HFFc6 (cell line): ENCODE results near the gene PKN3. TPM values are rescaled to one million over a fixed set of nuclear protein-coding genes. Genes with fewer than 3 reads are reported as not detected.

Experiments used
- DNase-seq: peaks from one replicate; pipeline ENCODE4 v3.0.0-alpha.2; 2018
- H3K27ac Mint-ChIP-seq: 2 replicates; pipeline ENCODE4 v1.8.0; 2020; ENCODE audit warnings: mild to moderate bottlenecking, mixed read lengths
- H3K27me3 Mint-ChIP-seq: 2 replicates; pipeline ENCODE4 v1.8.0; 2021; ENCODE audit warnings: mild to moderate bottlenecking, moderate library complexity, mixed read lengths; ENCODE audit not compliant: insufficient read depth
- H3K36me3 Mint-ChIP-seq: 2 replicates; pipeline ENCODE4 v1.8.0; 2021; ENCODE audit warnings: low read depth, mixed read lengths
- H3K4me1 Mint-ChIP-seq: 2 replicates; pipeline ENCODE4 v1.8.0; 2020; ENCODE audit warnings: low read depth, mixed read lengths
- H3K4me3 Mint-ChIP-seq: 2 replicates; pipeline ENCODE4 v1.8.0; 2020; ENCODE audit warnings: mild to moderate bottlenecking, moderate library complexity, mixed read lengths
- H3K9me3 Mint-ChIP-seq: 2 replicates; pipeline ENCODE4 v1.8.0; 2020; ENCODE audit warnings: mild to moderate bottlenecking, mixed read lengths
- CTCF ChIP-seq: fragments of 200-600 bp; sonication (generic); IDR thresholded peaks from 2 replicates; pipeline ENCODE4 v1.5.0; 2021; ENCODE audit warnings: antibody characterized with exemption, mild to moderate bottlenecking
- total RNA-seq, 6 experiments: library from RNA; stranded (reverse); fragmentation: NEBNext Ultra II Directional; extraction: Animal tissue kit (Norgen Biotek cat#: 25700); gene quantifications; 2 replicates in 1 of 6; 3 replicates in 5 of 6; pipeline ENCODE4 v1.2.3, GENCODE V29; 2021

Gene PKN3
- total RNA-seq, 6 experiments from 2014 or later: 1.9 to 5.6 (median 3.5) TPM

DNA sequence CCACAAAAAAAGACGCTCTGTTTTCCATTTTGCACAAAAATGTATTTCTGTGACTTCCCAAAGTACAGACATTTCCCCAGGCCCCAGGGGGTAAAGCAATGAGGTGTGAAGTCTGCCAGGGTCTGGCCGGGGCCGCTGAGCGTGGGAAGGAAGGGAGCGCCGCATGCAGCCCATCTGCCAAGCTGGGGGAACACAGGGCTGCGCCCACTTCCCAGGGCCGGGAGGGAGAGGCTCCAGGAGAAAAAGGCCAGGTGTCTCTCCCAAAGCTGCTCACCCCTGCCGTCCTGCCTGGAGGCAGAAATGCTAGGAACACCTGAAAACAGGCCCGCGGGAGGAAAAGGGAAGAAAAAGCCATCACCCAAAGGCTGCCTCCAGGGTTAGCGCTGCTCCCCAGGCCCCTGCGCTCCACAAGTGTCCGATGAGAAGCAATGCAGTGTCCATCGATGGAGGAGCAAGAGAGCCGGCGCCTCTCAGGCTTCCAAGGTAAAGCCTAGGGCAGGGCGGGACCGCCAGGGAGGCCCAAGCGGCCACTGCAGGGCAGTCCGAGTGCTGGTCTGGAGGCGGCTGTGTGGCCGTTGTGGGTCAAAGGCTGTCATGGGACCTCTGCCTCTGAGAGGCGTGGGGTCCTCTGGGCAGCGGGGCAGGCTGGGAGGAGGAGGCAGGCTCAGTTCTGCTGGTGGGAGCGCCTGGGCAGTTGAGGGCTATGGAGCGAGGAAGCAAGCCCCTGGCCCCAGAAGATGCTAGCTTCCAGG, 27.6 kb downstream of the PKN3 start:
- H3K27ac Mint-ChIP-seq: no peak overlapping the region
- no peaks in the 10 kb centered on the region; the same call in 1 of the 2 replicates for H3K9me3 Mint-ChIP-seq
- no peak overlapping the region for H3K4me3 Mint-ChIP-seq
- no peak for DNase-seq
- peaks cover 3% of the 10 kb centered on the region for H3K4me1 Mint-ChIP-seq
- H3K36me3 Mint-ChIP-seq: peaks cover 6% of the 10 kb centered on the region; the same call in 1 of the 2 replicates
- no peak for TF ChIP-seq CTCF
- H3K27me3 Mint-ChIP-seq: peaks cover 2% of the 10 kb centered on the region

GRCh38 chr9:128731093-128731492, 28.8 kb downstream of the PKN3 start:
- DNase-seq: no peak
- H3K36me3 Mint-ChIP-seq: peaks cover 6% of the 10 kb centered on the region; the same call in 1 of the 2 replicates
- H3K27me3 Mint-ChIP-seq: no peaks in the 10 kb centered on the region; the same call in 1 of the 2 replicates
- H3K27ac Mint-ChIP-seq: no peak overlapping the region
- no peaks in the 10 kb centered on the region for H3K9me3 Mint-ChIP-seq
- no peak overlapping the region for H3K4me3 Mint-ChIP-seq
- TF ChIP-seq CTCF: no peak
- H3K4me1 Mint-ChIP-seq: no peaks in the 10 kb centered on the region; the same call in 1 of the 2 replicates

DNA sequence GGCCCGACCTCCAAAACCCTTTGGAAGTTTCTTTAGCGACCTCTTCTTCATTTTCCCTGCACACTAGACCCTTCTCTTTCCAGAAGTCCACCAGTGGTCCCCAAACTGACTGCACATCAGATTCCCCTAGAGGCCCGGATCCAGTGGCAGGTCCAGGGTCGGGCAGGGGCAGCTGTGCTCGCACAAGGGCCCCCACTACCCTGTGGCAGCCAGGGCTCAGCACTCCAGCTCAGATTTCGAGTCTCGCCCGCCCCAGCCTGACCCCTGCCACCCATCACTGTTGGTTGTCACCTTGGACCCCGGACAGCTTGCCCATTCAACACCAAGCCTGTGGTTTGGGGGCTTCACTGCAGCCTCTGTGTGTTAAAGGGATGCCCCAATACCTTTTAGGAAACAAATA, 29.4 kb downstream of the PKN3 start:
- Mint-ChIP-seq H3K27ac (no peak overlapping the region), H3K4me3 (no peak overlapping the region), H3K27me3 (no peaks in the 10 kb centered on the region; the same call in 1 of the 2 replicates), H3K4me1 (no peaks in the 10 kb centered on the region; the same call in 1 of the 2 replicates), H3K36me3 (peaks cover 6% of the 10 kb centered on the region; the same call in 1 of the 2 replicates), H3K9me3 (no peaks in the 10 kb centered on the region)
- DNase-seq: no peak
- TF ChIP-seq CTCF: no peak

GRCh38 chr9:128732576-128732975, 30.3 kb downstream of the PKN3 start:
- H3K36me3 Mint-ChIP-seq: peaks cover 10% of the 10 kb centered on the region
- no peak overlapping the region for H3K27ac Mint-ChIP-seq
- no peaks in the 10 kb centered on the region for H3K9me3 Mint-ChIP-seq
- no peak for DNase-seq
- H3K4me3 Mint-ChIP-seq: no peak overlapping the region
- H3K4me1 Mint-ChIP-seq: no peaks in the 10 kb centered on the region; the same call in 1 of the 2 replicates
- no peaks in the 10 kb centered on the region; the same call in 1 of the 2 replicates for H3K27me3 Mint-ChIP-seq
- no peak for TF ChIP-seq CTCF

DNA sequence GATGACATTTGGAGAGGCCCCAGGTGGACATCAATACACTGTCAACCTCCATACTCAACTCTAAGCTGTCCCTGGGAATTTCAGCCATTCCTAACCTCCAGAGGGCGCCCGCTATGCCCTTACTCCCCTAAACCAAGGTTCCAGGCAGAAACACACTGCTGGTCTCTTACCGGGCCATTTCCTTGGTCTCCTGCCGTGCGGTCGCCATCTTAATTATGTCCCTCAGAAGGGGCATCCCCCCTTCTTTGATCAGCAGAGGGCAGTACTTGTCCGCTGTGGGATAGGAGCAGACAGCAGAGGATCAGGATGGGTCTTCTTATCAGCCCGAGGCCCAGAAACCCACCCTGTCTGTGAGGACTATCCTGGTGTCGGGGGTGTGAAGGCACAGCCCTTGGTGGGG, 31.0 kb downstream of the PKN3 start:
- Mint-ChIP-seq H3K27me3 (no peaks in the 10 kb centered on the region; the same call in 1 of the 2 replicates), H3K9me3 (no peaks in the 10 kb centered on the region), H3K4me1 (no peaks in the 10 kb centered on the region; the same call in 1 of the 2 replicates), H3K27ac (peak overlapping the region; percentile 60; the same call in 1 of the 2 replicates), H3K36me3 (peaks cover 10% of the 10 kb centered on the region), H3K4me3 (peak overlapping the region; percentile 21; the same call in 1 of the 2 replicates)
- TF ChIP-seq CTCF: peak; percentile 82
- peak; percentile 54 for DNase-seq
